ENCODE results near the gene CNTN2.

DNA sequence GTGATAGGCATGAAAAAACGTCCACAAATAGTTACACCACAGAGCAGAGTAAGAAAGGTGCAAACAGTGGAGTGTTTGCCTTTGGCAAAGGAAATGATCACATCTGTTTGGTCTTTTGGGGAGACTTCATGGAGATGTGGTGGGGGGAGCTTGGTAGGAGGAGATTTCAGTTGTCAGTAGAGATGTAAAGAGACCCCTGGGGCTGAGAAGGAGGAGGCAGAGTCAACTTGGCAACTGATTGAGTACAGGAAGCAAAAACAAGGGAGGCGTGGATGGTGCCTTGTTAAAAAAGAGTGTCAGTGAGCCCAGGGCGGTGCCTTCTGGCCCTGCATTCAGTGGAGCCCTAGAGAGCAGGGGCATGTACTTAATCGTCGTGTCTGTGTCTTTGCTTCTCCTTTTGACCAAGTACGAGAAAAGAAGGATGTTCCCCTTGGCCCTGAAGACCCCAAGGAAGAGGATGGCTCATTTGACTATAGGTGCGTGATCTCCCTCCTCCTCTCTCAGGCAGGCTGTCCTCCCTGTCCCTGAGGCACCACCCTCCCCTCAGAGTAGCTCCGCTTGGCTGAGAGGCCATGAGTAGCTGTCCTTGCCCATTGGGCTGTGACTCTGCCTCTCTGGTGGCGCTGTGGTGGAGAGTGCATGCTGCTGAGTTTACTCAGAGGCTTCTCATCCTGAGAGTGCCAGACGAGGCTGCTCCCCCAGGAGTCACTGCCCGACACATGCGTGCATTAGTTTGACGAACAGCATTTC lies 30.4 kb upstream of the CNTN2 start:
- no peak for TF ChIP-seq POLR2AphosphoS5 (IDR thresholded peaks at IDR 0.05; ENCODE audit: low read depth, low read length)
- TF ChIP-seq, protein P1, sequence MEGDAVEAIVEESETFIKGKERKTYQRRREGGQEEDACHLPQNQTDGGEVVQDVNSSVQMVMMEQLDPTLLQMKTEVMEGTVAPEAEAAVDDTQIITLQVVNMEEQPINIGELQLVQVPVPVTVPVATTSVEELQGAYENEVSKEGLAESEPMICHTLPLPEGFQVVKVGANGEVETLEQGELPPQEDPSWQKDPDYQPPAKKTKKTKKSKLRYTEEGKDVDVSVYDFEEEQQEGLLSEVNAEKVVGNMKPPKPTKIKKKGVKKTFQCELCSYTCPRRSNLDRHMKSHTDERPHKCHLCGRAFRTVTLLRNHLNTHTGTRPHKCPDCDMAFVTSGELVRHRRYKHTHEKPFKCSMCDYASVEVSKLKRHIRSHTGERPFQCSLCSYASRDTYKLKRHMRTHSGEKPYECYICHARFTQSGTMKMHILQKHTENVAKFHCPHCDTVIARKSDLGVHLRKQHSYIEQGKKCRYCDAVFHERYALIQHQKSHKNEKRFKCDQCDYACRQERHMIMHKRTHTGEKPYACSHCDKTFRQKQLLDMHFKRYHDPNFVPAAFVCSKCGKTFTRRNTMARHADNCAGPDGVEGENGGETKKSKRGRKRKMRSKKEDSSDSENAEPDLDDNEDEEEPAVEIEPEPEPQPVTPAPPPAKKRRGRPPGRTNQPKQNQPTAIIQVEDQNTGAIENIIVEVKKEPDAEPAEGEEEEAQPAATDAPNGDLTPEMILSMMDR (IDR thresholded peaks at IDR 0.05), result no peak
- TF ChIP-seq, protein P2, sequence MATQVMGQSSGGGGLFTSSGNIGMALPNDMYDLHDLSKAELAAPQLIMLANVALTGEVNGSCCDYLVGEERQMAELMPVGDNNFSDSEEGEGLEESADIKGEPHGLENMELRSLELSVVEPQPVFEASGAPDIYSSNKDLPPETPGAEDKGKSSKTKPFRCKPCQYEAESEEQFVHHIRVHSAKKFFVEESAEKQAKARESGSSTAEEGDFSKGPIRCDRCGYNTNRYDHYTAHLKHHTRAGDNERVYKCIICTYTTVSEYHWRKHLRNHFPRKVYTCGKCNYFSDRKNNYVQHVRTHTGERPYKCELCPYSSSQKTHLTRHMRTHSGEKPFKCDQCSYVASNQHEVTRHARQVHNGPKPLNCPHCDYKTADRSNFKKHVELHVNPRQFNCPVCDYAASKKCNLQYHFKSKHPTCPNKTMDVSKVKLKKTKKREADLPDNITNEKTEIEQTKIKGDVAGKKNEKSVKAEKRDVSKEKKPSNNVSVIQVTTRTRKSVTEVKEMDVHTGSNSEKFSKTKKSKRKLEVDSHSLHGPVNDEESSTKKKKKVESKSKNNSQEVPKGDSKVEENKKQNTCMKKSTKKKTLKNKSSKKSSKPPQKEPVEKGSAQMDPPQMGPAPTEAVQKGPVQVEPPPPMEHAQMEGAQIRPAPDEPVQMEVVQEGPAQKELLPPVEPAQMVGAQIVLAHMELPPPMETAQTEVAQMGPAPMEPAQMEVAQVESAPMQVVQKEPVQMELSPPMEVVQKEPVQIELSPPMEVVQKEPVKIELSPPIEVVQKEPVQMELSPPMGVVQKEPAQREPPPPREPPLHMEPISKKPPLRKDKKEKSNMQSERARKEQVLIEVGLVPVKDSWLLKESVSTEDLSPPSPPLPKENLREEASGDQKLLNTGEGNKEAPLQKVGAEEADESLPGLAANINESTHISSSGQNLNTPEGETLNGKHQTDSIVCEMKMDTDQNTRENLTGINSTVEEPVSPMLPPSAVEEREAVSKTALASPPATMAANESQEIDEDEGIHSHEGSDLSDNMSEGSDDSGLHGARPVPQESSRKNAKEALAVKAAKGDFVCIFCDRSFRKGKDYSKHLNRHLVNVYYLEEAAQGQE (IDR thresholded peaks at IDR 0.05; ENCODE audit: insufficient read depth in 1 of 2, low read depth in 2 of 2, low read length in 1 of 2), result no peak
- TF ChIP-seq SIN3A (IDR thresholded peaks at IDR 0.05; ENCODE audit: borderline replicate concordance, insufficient read depth, low read depth, low read length), result no peak

All from Panc1 (cell line).